Activated gamma-delta T cell treated with anti-CD3 and anti-CD28 coated beads, Interleukin-2, amount 50 U/mL, for 16 hours (primary cell): Measurements from ENCODE around the gene AP4M1.
"Not testable (repeated sequence)": the region's sequence is repeated elsewhere in the genome, so short reads cannot be mapped to it uniquely, and the experiment has no call there.

Experiments
- DNase-seq: peaks from one replicate; pipeline ENCODE4 v3.0.0-alpha.2; 2020; ENCODE audit warnings: low read depth

Gene AP4M1

DNA sequence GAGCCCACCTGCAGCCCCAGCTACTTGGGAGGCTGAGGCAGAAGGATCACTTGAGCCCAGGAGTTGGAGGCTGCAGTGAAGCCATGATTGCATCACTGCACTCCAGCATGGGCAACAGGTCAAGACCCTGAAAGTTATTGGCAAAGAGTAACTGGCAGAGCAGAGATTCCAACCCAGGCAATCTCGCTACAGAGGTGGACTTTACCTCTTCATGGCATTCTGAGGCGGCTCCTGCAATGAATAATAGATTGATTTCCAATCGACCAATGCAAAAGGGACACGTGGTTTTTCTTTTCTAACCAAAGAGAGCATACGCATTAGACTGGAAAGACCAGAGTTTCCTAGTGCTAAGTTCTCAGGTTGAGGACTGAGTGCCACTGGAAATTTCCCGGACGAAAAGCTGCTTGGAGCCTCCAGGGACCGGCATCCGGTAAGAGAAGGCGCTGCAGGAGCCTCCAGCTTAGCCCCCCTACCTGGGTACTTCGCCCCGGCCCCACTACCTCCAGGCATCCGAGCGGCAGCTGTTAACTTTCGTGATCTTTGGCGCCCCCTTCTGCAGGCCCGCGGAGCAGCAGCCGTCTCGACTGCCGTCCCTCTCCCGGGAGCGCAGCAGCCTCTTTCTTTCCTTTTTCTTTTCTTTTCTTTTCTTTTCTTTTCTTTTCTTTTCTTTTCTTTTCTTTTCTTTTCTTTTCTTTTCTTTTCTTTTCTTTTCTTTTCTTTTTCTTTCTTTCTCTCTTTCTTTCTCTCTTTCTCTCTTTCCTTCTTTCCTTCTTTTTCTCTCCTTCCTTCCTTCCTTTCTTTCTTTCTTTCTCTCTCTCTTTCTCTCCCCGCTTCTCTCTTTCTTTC is 29.4 kb downstream of the AP4M1 start:
- peak; percentile 81 for DNase-seq

DNA sequence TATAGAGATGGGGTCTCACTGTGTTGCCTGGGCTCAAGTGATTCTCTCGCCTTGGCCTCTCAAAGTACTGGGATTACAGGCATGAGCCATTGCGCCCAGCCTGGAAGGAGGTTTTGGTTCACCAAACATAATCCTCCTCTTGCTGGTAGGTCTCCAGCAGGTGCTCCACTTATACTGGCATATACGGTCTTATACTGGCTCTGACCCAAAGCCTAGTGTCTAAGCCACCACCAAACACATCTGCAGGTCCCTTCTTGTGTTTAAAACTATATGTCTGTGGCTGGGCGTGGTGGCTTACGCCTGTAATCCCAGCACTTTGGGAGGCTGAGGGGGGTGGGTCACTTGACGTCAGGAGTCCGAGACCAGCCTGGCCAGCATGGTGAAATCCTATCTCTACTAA is 30.7 kb downstream of the AP4M1 start:
- no peak for DNase-seq

DNA sequence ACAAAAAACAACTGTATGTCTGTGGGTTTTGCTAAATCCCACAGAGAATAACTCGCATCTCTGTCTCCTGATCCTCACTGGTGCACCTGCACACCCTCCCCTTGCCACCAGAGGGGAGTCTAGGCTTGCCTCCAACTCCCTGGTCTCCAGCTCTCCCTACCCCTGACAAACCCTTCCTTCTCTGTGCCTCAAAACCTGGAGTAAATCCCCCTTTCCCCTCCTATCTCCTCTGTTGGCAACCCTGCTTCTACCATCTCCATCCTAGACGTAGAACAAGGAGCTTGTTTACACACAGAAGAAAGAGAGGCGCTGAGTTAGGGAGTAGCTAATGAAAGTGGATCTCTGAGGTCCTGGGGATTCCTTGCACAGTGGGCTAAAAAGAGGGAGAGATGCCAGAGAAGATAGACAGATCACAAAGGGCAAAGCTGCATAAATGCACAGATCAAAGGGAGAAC is 31.3 kb downstream of the AP4M1 start:
- DNase-seq = peak; percentile 42

DNA sequence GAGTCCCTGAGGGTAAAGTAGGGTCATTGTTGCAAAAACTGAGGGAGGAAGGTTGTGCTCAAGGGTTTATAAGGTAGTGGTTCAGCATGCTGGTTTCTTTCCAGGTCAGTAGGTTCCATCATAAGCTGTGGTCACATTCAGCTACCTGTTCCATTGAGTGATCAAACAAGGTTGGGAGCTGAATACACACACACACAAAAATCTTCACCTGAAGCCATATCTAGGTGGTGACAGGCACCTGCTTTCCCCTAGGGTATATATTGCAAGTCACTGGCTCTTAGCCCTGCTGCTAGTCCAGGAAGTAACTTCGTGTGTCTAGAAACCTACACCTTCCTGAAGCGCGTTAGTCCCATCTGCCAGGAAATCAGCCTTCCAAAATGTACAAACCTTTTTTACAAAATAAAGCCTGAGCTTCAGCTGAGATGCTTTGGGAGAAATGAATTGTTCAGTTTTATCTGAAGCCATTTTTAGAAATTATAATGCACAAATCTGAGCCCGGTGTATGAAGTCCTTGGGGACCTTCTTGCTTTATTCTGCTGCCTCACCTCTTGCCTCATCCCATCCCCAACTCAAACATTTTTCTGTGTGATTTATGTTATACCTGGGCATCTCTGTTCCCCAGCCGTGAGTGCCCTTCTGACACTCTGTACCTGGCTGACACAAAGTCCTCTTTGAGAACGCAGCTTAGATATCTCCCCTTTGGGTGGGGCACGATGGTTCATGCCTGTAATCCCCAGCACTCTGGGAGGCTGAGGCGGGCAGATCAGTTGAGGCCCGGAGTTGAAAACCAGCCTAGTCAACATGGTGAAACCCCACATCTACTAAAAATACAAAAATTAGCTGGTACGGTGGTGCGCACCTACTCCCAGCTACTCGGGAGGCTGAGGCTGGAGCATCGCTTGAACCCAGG is 36.7 kb downstream of the AP4M1 start:
- no peak for DNase-seq

DNA sequence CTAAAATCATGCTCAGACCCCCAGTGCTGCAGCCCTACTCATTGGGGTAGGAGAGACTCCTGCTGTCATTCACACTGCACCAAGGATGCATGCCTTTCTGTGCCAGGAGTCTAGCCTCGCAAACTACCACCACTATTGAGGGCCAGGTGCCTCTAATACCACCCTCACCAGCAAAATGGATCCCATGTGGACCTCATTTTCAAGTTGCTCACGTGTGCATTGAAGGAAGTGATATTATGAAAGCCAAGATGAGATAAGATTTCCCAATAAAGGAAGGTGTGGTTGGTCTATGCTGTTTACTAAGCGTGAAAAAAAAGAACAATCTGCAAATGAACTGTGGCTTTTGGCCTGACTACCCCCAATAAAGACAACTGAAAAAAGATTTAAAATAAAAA is 40.1 kb downstream of the AP4M1 start:
- no peak for DNase-seq

DNA sequence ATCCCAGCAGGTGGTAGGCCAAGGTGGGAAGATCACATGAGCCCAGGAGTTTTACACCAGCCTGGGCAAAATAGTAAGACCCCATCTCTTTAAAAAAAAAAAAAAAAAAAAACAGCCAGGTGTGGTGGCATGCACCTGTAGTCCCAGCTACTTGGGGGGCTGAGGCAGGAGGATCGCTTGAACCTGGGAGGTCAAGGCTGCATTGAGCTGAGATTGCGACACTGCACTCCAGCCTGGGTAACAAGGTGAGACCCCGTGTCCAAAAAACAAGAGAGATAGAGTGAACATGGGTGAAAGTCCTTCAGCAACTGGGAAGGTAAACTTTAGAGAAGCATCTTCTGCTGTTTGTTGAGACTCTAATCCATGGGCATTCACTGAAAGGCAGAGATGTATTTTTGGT is 41.0 kb downstream of the AP4M1 start:
- no peak for DNase-seq

DNA sequence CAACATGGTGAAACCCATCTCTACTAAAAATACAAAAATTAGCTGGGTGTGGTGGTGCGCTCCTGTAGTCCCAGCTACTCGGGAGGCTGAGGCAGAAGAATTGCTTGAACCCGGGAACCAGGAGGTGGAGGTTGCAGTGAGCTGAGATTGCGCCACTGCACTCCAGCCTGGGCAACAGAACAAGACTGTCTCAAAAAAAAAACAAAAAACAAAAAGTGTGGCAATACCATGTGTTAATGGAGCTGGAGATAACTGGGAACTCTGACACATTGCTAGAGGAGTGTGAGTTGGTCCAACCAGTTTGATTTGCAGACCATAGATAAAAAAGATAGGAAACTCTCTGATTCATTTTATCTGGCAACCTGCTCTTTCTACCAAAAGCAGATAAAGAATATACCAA is 44.9 kb downstream of the AP4M1 start:
- DNase-seq = not testable (repeated sequence)

DNA sequence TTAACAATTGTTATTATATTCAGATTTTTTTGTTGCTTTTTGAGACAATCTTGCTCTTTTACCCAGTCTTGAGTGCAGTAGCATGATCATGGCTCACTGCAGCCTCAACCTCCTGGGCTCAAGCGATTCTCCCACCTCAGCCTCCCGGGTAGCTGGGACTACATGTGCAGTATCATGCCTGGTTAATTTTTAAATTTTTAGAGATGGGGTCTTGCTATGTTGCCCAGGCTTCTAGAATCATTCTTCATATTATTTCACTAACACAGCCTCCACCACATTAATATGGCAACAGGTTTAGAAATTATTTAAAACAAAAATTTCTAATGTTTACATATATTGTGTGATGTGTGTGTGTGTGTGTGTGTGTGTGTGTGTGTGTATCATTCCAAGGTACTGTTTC is 45.8 kb downstream of the AP4M1 start:
- no peak for DNase-seq

DNA sequence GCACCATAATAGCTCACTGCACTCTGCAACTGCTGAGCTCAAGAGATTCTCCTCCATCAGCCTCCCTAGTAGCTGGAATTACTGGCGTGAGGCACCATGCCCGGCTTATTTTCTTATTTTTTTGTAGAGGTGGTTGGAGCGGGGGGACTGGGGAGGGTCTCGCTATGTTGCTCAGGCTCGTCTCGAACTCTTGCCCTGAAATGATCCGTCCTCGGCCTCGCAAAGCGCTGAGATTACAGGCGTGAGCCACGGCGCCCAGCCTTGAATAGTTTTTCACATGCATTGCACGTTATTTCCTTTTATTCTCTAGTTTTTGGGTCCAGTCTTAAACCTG is 46.7 kb downstream of the AP4M1 start:
- no peak for DNase-seq

DNA sequence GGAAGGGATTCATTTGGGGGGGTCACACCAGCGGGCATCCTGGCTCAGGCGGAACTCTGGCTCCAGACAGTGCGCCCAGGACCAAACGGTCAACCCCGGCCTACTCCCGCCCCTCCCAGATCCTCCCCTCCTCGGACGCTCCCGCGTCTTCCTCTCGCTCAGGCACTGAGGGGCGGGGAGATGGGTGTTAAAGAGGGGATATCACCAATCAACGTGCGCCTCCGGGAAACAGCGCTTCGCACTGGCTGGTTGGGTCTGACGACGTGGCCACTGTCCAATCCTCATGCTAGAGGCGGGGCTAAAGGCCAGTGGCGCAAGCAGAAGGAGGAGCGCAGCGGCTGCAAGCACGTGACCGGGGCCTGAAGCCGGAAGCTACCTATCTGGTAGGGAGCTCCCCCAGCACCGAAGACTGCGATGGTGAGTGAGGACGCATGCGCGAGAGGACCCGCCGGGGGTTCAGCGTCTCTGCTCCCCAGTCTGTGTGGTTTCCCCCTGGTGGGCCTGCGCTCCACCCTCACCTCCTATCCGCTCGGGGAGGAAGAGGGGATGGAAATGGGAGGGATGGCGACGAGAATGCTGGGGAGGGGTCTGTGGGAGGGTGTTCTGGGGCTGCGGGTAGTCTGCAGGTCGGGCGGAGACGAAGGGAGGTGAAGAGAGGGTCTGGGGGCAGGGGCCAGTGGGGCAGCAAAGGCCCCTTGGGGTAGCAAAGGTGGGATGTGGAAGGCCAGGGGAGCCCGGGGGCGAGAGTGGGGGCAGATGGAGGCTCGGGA is 47.3 kb downstream of the AP4M1 start, which contains the start of gene LAMTOR4:
TSS of gene LAMTOR4 (plus strand) at position 360 of the 770 bp plus-strand sequence. CDS start at position 415, 55 bp downstream.
- DNase-seq = peak; percentile 95

DNA sequence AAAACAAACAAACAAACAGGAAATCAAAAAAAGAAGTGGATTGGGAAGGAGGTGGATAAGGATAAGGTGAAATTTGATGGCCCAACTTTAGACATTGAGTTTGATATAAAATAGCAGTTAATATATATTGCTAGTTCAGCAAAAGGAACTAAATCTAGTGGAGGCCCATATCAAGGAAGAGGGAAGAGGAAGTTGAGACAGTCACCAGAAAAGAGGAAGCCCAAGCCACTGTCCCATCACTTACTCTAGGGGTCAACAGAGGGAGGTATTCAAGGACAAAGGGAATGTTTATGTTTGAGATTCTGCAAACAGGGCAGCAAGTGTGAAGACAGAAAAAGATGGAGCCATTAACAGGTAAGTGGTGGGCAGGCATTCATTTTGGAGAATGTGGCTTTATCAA is 51.0 kb downstream of the AP4M1 start:
- DNase-seq = no peak

DNA sequence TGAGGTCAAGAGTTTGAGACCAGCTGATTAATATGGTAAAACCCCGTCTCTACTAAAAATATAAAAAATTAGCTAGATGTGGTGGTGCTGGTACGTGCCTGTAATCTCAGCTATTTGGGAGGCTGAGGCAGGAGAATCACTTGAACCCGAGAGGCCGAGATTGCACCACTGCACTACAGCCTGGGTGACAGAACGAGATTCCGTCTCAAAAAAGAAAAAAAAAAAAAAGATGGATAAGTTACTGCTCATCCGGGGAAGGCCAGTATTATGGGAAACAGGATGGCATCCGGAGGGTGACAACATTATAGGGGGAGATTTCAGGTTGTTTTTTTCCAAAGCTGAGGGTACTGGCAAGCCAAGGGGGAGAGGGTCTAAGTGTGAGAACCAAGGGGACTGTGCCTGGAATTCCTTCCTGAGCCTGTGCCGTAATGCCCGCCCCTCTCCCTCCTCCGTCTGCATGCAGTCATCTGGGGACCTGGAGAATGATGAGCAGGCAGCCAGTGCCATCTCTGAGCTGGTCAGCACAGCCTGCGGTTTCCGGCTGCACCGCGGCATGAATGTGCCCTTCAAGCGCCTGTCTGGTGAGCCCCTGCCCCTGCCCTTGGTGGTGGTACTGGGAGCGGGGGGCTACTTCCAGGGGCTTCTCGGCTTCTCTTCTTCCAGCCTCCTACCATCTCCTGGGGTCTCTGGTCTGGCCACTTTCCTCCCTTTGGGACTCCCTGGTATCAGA is 51.7 kb downstream of the AP4M1 start:
- DNase-seq = no peak

DNA sequence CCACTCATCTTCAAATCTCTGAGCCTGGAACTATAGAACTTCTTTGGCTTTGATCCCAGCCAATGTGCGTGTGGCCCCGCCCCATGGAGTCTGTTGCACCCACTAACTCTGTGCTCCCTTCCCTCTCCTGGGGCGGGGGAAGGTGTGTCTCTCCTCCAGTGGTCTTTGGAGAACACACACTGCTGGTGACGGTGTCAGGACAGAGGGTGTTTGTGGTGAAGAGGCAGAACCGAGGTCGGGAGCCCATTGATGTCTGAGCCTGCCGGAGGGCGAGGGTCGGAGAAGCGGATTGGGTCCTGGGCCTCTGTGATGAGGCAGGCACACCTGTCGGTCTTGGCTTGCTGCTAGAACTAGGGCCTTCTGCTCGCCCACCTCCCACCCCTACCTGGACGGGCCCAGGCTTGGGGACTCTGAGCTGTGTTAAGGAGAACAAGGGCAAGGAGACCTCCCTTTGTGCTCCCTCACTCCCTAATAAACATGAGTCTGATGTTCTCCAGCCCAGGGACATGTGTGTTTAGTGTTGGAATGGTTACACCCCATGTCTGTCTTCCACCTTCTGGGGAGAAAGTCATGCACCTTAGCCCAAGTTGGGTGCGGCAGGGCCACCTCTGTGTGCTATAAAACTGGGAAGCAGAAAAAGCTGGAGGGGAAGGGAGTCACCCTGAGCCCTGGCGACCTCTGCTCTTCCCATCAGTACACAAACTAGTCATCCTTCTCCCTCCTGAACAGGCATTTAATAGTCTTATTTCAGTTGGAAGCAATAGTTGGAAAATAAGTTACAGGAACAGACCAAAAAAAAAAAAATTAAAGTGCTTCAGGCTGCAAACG is 52.5 kb downstream of the AP4M1 start:
- DNase-seq = no peak

DNA sequence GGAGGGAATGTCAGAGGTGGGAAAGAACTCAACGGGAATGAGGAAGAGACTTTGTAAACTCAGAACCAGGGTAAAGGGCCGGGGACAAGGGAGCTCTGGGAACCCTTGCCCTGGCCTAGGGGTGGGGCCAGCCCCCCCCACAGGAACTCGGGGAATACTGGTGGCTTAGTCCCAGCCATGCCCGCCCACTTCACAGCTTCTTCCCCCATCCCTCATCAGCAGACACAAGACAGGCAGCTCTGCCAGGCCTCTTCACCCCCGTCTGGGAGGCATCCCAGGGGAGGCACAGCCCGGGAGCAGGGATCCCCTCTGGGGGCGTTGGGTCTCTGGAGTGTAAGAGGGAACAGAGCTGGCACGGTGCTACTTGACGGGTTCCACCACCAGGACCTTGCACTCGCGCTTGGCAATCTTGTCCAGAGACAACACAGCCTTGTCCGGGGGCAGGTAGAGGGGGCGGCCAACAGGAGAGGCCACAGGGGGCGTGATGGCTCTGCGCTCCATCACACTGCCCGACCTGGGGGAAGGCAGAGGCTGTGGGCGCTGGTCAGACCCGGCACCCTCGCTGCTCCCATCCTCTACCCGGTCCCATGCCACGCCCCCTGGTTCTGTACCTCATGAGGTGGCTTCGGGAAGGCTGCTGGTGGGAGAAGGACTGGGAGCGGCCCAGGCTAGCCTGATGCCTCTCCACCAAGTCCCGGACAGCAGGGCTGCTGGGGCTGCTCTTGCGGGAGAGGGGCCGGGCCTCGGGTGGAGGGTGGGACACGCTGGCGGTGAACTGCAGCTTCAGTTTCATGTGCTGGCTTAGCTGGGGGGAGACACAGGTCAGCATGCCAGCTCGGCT is 53.4 kb downstream of the AP4M1 start:
- no peak for DNase-seq

DNA sequence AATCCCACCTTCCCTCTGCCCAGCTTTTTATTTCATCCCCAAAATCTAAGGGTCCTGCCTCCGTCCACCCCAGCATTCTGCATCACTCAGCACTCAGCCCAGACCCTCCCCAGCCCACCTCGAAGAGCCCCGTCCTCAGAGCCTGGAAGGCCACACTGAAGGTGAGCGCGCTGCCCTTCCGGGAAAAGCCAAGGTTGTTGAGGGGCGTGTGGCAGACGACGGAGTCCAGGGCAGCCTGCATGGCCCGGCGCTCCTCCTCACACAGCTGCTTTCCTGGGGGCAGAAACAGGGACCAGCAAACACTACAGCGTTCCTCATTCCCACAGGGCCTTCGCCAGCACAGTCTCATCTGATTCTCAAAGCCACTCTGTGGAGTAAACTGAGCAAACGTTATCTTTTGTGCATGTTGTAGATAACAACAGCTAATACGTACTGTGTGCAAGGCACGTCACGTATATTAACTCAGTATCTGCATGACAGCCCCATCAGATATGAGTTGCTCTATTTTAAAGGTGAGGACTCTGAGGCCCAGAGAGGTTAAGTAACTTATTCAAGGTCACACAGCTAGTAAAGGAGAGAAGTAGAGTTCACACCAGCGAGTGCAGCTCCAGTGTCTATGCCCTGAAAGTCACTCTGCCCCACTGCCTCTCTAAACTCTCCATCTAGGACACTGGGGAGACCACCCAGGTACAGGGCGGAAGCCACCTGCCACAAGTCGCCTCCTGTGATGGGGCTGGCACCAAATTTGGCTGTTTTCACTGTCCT is 54.3 kb downstream of the AP4M1 start:
- no peak for DNase-seq

DNA sequence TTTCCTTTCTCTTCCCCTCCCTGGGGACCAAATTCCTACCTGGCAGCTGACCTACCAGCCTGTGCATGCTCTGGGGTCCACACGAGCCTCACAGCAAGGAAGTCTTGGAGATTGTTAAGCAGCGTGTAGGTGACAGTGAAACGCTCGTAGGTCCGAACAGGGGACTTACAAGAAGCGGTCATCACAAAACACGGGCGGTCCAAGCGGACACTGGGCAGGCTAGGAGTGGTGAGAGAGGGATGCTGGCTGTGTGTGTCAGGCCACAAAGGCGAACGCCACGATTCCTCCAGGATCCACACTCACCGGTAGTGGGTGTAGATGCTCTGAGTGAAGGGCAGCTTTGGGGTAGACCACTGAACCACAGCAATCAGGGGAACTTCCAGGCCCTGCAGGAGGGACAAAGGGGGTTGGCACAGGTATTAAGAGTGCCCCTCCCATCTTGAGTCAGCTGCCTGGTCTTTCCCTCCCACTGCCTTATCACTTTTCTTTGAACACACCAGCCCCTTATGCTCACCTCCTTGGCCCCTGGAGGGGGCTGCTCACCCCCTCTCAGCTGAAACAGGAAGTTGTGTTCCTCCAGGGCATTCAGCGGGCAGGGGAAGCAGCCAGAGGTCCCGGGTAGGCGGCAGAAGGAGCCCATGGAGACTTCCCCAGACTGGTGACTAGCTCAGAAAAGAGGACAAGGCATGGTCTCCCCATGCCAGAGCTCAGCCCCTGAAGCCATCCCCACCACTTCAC is 55.1 kb downstream of the AP4M1 start:
- DNase-seq = no peak

DNA sequence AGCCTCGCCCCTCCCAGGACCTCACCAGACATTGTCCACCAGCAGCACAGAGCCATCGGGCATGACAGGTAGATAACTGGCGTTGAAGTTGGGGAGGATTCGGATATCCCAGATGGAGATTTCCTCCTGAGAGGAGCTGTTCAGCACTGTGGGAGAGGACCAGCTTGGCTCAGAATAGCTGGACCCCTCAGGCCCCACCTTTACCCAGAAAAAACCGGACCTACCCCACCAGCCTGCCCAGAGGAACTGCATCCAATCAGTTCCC is 55.6 kb downstream of the AP4M1 start:
- no peak for DNase-seq
